HEK293 (cell line): ENCODE data around the gene DKK3.

Experiments used
- CTCF ChIA-PET: fragments of 350-600 bp; formaldehyde crosslinking; extraction: SDS; loops from one replicate; lab custom pipeline; 2021; ENCODE audit warnings: antibody characterized with exemption; lab: Yijun Ruan, JAX
- POLR2A ChIA-PET: fragments of 300-600 bp; formaldehyde crosslinking; extraction: SDS; loops from one replicate; lab custom pipeline; 2020; ENCODE audit warnings: antibody characterized with exemption, inconsistent platforms; lab: Yijun Ruan, JAX
- H3K27ac ChIP-seq: fragments of 200-500 bp; sonication (Bioruptor generic); 2 replicates; pipeline ENCODE4 v1.5.1; 2014; ENCODE audit warnings: low read depth, low read length, control low read depth, inconsistent platforms; ENCODE audit errors: extremely low read depth
- H3K36me3 ChIP-seq, 2 experiments: fragments of 200-500 bp in 1 of 2; sonication (Bioruptor generic) in 1 of 2; 1 replicate in 1 of 2; 2 replicates in 1 of 2; pipeline ENCODE4 v1.5.1; 2014 to 2017; ENCODE audit warnings: inconsistent platforms in 2 of 2, low read length in 2 of 2; ENCODE audit not compliant: control insufficient read depth in 2 of 2, insufficient read depth in 1 of 2
- H3K4me1 ChIP-seq: fragments of 200-500 bp; sonication (Bioruptor generic); 2 replicates; pipeline ENCODE4 v1.5.1; 2014; ENCODE audit warnings: mild to moderate bottlenecking, low read length, inconsistent platforms; ENCODE audit not compliant: control insufficient read depth, insufficient read depth
- H3K4me3 ChIP-seq: 2 replicates; pipeline ENCODE4 v1.5.1; 2011; ENCODE audit warnings: low read depth, mild to moderate bottlenecking, control low read depth, low read length, moderate library complexity
- H3K9me3 ChIP-seq: fragments of 200-500 bp; sonication (Bioruptor generic); 2 replicates; pipeline ENCODE4 v1.5.1; 2014; ENCODE audit warnings: low read depth, low read length, inconsistent platforms; ENCODE audit not compliant: control insufficient read depth, insufficient read depth
- FEZF1 ChIP-seq: fragments of 450-650 bp; formaldehyde crosslinking; IDR thresholded peaks from 2 replicates; pipeline ENCODE4 v1.5.1; 2016; ENCODE audit warnings: missing biosample characterization, missing genetic modification characterization
- GLIS2 ChIP-seq: fragments of 450-650 bp; formaldehyde crosslinking; IDR thresholded peaks from 2 replicates; pipeline ENCODE4 v1.5.1; 2016; ENCODE audit warnings: missing biosample characterization, missing genetic modification characterization
- MYNN ChIP-seq: fragments of 450-650 bp; formaldehyde crosslinking; IDR thresholded peaks from 2 replicates; pipeline ENCODE4 v1.5.1; 2016; ENCODE audit warnings: missing biosample characterization, missing genetic modification characterization, borderline replicate concordance
- OSR2 ChIP-seq: fragments of 450-650 bp; formaldehyde crosslinking; IDR thresholded peaks from 2 replicates; pipeline ENCODE4 v1.5.1; 2016; ENCODE audit warnings: missing biosample characterization, missing genetic modification characterization
- OVOL3 ChIP-seq: fragments of 450-650 bp; formaldehyde crosslinking; IDR thresholded peaks from 2 replicates; pipeline ENCODE4 v1.5.1; 2016; ENCODE audit warnings: missing biosample characterization, missing genetic modification characterization
- SP2 ChIP-seq: fragments of 450-650 bp; formaldehyde crosslinking; IDR thresholded peaks from 2 replicates; pipeline ENCODE4 v1.5.1; 2016; ENCODE audit warnings: missing biosample characterization, missing genetic modification characterization
- TRIM28 ChIP-seq: IDR thresholded peaks from 2 replicates; pipeline ENCODE4 v1.6.1; 2011; ENCODE audit warnings: low read length, control low read depth, borderline replicate concordance
- ZBTB48 ChIP-seq: fragments of 450-650 bp; formaldehyde crosslinking; IDR thresholded peaks from 2 replicates; pipeline ENCODE4 v1.5.1; 2016; ENCODE audit warnings: missing biosample characterization, missing genetic modification characterization
- ZNF138 ChIP-seq: fragments of 450-650 bp; formaldehyde crosslinking; IDR thresholded peaks from 2 replicates; pipeline ENCODE4 v1.5.1; 2016; ENCODE audit warnings: missing biosample characterization, missing genetic modification characterization, borderline replicate concordance
- ZNF146 ChIP-seq: fragments of 450-650 bp; formaldehyde crosslinking; IDR thresholded peaks from 2 replicates; pipeline ENCODE4 v1.5.1; 2016; ENCODE audit warnings: missing biosample characterization, missing genetic modification characterization
- ZNF19 ChIP-seq: fragments of 450-650 bp; formaldehyde crosslinking; IDR thresholded peaks from 2 replicates; pipeline ENCODE4; 2016; ENCODE audit warnings: missing biosample characterization, missing genetic modification characterization, low read depth
- ZNF274 ChIP-seq, 2 experiments: fragments of 200-500 bp in 1 of 2; fragments of 450-650 bp in 1 of 2; sonication (Bioruptor generic) in 1 of 2; formaldehyde crosslinking in 1 of 2; IDR thresholded peaks; 2 replicates each; pipeline versions ENCODE4 v1.5.1 to v1.6.1; 2014 to 2016; ENCODE audit warnings: borderline replicate concordance in 1 of 2, inconsistent platforms in 1 of 2, low read length in 1 of 2, missing biosample characterization in 1 of 2, missing genetic modification characterization in 1 of 2
- ZNF341 ChIP-seq: fragments of 450-650 bp; formaldehyde crosslinking; IDR thresholded peaks from 2 replicates; pipeline ENCODE4; 2016; ENCODE audit warnings: low read depth, missing biosample characterization, missing genetic modification characterization
- ZNF510 ChIP-seq: fragments of 450-650 bp; formaldehyde crosslinking; IDR thresholded peaks from 2 replicates; pipeline ENCODE4 v1.5.1; 2018; ENCODE audit warnings: mild to moderate bottlenecking, missing genetic modification characterization, missing biosample characterization; ENCODE audit not compliant: insufficient replicate concordance
- ZNF571 ChIP-seq: fragments of 450-650 bp; formaldehyde crosslinking; IDR thresholded peaks from 2 replicates; pipeline ENCODE4 v1.5.0; 2017; ENCODE audit warnings: missing biosample characterization, missing genetic modification characterization
- ZNF600 ChIP-seq: fragments of 450-650 bp; formaldehyde crosslinking; IDR thresholded peaks from 2 replicates; pipeline ENCODE4 v1.5.1; 2016; ENCODE audit warnings: missing biosample characterization, missing genetic modification characterization
- ZNF621 ChIP-seq: fragments of 450-650 bp; formaldehyde crosslinking; IDR thresholded peaks from 2 replicates; pipeline ENCODE4 v1.5.1; 2017; ENCODE audit warnings: missing biosample characterization, missing genetic modification characterization
- ZNF626 ChIP-seq: fragments of 450-650 bp; sonication (Bioruptor Pico); formaldehyde crosslinking; IDR thresholded peaks from 2 replicates; pipeline ENCODE4 v1.5.1; 2018; ENCODE audit warnings: missing biosample characterization, missing genetic modification characterization, inconsistent platforms
- ZNF664 ChIP-seq: fragments of 450-650 bp; formaldehyde crosslinking; IDR thresholded peaks from 2 replicates; pipeline ENCODE4 v1.5.1; 2016; ENCODE audit warnings: missing biosample characterization, missing genetic modification characterization
- ZXDB ChIP-seq: fragments of 450-650 bp; formaldehyde crosslinking; IDR thresholded peaks from 2 replicates; pipeline ENCODE4 v1.5.1; 2016; ENCODE audit warnings: missing biosample characterization, missing genetic modification characterization
- TF ChIP-seq, protein P1 (sequence below): fragments of 450-650 bp; formaldehyde crosslinking; IDR thresholded peaks from 2 replicates; pipeline ENCODE4 v1.5.1; 2017; ENCODE audit warnings: missing biosample characterization, missing genetic modification characterization
- TF ChIP-seq, protein P2 (sequence below): fragments of 450-650 bp; formaldehyde crosslinking; IDR thresholded peaks from 2 replicates; pipeline ENCODE4 v1.5.1; 2016; ENCODE audit warnings: missing biosample characterization, missing genetic modification characterization, low read depth
- TF ChIP-seq, protein P3 (sequence below): fragments of 450-650 bp; formaldehyde crosslinking; IDR thresholded peaks from 2 replicates; pipeline ENCODE4 v1.5.1; 2016; ENCODE audit warnings: missing biosample characterization, missing genetic modification characterization
- TF ChIP-seq, protein P4 (sequence below): fragments of 450-650 bp; formaldehyde crosslinking; IDR thresholded peaks from 2 replicates; pipeline ENCODE4 v1.5.1; 2017; ENCODE audit warnings: missing biosample characterization, missing genetic modification characterization
- TF ChIP-seq, protein P5 (sequence below): fragments of 450-650 bp; formaldehyde crosslinking; IDR thresholded peaks from 2 replicates; pipeline ENCODE4 v1.5.1; 2016; ENCODE audit warnings: missing biosample characterization, missing genetic modification characterization

The DKK3 gene

DNA sequence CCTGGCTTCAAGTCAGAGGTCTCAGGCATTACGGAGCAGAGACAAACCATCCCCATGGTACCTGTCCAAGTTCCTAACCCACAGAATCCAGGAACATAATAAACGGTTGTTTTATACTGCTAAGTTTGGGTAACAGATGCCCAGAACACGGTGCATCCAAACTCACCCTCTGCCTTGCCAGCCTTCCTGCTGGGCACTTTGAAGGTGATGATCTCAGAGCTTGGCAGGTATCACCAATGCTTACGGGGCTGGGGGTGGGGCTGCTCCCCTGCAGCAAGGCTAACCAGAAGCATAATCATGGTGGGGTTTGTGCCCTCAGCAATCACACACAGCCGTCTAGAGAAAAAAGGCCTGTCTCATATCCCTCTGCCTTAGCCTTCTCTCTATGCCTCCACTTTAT lies 27.1 kb downstream of the DKK3 start:
- TF ChIP-seq ZNF621 (tag by site-specific recombination) (no peak), MYNN (tag by site-specific recombination) (no peak), OVOL3 (no peak), ZBTB48 (tag by site-specific recombination) (no peak), ZNF146 (tag by site-specific recombination) (no peak), FEZF1 (tag by site-specific recombination) (no peak), ZNF510 (tag by site-specific recombination) (no peak), OSR2 (tag by site-specific recombination) (no peak), ZNF341 (tag by site-specific recombination) (no peak), ZNF138 (tag by site-specific recombination) (no peak), ZXDB (tag by site-specific recombination) (no peak), ZNF571 (tag by site-specific recombination) (no peak), GLIS2 (tag by site-specific recombination) (no peak), ZNF19 (tag by site-specific recombination) (no peak), ZNF626 (no peak), ZNF664 (no peak), ZNF274 (IDR thresholded peaks at IDR 0.05; ENCODE audit: low read length) (no peak), ZNF274 (tag by site-specific recombination; IDR thresholded peaks at IDR 0.05; ENCODE audit: borderline replicate concordance) (no peak)
- TF ChIP-seq, protein P1, sequence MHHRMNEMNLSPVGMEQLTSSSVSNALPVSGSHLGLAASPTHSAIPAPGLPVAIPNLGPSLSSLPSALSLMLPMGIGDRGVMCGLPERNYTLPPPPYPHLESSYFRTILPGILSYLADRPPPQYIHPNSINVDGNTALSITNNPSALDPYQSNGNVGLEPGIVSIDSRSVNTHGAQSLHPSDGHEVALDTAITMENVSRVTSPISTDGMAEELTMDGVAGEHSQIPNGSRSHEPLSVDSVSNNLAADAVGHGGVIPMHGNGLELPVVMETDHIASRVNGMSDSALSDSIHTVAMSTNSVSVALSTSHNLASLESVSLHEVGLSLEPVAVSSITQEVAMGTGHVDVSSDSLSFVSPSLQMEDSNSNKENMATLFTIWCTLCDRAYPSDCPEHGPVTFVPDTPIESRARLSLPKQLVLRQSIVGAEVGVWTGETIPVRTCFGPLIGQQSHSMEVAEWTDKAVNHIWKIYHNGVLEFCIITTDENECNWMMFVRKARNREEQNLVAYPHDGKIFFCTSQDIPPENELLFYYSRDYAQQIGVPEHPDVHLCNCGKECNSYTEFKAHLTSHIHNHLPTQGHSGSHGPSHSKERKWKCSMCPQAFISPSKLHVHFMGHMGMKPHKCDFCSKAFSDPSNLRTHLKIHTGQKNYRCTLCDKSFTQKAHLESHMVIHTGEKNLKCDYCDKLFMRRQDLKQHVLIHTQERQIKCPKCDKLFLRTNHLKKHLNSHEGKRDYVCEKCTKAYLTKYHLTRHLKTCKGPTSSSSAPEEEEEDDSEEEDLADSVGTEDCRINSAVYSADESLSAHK (tag by site-specific recombination): no peak
- TF ChIP-seq, protein P2, sequence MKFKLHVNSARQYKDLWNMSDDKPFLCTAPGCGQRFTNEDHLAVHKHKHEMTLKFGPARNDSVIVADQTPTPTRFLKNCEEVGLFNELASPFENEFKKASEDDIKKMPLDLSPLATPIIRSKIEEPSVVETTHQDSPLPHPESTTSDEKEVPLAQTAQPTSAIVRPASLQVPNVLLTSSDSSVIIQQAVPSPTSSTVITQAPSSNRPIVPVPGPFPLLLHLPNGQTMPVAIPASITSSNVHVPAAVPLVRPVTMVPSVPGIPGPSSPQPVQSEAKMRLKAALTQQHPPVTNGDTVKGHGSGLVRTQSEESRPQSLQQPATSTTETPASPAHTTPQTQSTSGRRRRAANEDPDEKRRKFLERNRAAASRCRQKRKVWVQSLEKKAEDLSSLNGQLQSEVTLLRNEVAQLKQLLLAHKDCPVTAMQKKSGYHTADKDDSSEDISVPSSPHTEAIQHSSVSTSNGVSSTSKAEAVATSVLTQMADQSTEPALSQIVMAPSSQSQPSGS (tag by site-specific recombination): no peak
- TF ChIP-seq, protein P3, sequence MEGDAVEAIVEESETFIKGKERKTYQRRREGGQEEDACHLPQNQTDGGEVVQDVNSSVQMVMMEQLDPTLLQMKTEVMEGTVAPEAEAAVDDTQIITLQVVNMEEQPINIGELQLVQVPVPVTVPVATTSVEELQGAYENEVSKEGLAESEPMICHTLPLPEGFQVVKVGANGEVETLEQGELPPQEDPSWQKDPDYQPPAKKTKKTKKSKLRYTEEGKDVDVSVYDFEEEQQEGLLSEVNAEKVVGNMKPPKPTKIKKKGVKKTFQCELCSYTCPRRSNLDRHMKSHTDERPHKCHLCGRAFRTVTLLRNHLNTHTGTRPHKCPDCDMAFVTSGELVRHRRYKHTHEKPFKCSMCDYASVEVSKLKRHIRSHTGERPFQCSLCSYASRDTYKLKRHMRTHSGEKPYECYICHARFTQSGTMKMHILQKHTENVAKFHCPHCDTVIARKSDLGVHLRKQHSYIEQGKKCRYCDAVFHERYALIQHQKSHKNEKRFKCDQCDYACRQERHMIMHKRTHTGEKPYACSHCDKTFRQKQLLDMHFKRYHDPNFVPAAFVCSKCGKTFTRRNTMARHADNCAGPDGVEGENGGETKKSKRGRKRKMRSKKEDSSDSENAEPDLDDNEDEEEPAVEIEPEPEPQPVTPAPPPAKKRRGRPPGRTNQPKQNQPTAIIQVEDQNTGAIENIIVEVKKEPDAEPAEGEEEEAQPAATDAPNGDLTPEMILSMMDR: no peak
- CTCF ChIA-PET: interaction anchor here (0.9 to 1.5 kb wide), 2 partner anchors 15 to 300 kb away, joined by 4 read pairs; no protein-coding TSS in a partner anchor

DNA sequence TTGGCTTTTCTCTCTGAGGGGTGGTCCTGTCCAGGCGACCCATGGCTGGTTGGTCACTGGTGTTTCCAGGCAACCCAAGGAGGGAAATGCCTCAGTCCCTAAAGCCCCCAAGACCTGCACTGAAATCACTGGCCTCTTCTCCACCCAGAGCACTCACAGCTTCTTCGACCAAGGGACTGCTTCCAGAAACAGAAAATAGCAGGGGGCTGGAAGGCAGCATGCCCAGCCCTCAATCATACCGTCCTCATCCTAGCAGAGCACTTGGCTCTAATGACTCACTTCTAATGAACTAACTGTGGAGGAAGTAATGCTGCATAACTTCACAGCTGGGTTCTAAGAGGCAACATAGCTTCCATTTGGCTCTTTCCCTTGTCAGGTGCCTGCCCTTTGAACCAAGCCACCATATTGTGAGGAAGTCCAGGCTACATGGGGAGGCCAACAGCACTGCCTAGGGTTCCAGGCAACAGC lies 27.6 kb downstream of the DKK3 start:
- ChIA-PET CTCF (interaction anchor here (0.5 to 1.5 kb wide), 3 partner anchors 14 to 301 kb away, joined by 4 read pairs; no protein-coding TSS in a partner anchor), POLR2A (no interaction called here)
- H3K36me3 ChIP-seq: no peaks in the 10 kb centered on the region
- H3K27ac ChIP-seq: no peak overlapping the region
- H3K4me3 ChIP-seq: no peak overlapping the region
- no peaks in the 10 kb centered on the region for H3K4me1 ChIP-seq
- H3K9me3 ChIP-seq: no peaks in the 10 kb centered on the region
- TF ChIP-seq ZNF600: no peak
- TF ChIP-seq, protein P4, sequence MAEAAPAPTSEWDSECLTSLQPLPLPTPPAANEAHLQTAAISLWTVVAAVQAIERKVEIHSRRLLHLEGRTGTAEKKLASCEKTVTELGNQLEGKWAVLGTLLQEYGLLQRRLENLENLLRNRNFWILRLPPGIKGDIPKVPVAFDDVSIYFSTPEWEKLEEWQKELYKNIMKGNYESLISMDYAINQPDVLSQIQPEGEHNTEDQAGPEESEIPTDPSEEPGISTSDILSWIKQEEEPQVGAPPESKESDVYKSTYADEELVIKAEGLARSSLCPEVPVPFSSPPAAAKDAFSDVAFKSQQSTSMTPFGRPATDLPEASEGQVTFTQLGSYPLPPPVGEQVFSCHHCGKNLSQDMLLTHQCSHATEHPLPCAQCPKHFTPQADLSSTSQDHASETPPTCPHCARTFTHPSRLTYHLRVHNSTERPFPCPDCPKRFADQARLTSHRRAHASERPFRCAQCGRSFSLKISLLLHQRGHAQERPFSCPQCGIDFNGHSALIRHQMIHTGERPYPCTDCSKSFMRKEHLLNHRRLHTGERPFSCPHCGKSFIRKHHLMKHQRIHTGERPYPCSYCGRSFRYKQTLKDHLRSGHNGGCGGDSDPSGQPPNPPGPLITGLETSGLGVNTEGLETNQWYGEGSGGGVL (tag by site-specific recombination): no peak
- TF ChIP-seq SP2 (tag by site-specific recombination): no peak
- TF ChIP-seq TRIM28: no peak
- TF ChIP-seq, protein P5, sequence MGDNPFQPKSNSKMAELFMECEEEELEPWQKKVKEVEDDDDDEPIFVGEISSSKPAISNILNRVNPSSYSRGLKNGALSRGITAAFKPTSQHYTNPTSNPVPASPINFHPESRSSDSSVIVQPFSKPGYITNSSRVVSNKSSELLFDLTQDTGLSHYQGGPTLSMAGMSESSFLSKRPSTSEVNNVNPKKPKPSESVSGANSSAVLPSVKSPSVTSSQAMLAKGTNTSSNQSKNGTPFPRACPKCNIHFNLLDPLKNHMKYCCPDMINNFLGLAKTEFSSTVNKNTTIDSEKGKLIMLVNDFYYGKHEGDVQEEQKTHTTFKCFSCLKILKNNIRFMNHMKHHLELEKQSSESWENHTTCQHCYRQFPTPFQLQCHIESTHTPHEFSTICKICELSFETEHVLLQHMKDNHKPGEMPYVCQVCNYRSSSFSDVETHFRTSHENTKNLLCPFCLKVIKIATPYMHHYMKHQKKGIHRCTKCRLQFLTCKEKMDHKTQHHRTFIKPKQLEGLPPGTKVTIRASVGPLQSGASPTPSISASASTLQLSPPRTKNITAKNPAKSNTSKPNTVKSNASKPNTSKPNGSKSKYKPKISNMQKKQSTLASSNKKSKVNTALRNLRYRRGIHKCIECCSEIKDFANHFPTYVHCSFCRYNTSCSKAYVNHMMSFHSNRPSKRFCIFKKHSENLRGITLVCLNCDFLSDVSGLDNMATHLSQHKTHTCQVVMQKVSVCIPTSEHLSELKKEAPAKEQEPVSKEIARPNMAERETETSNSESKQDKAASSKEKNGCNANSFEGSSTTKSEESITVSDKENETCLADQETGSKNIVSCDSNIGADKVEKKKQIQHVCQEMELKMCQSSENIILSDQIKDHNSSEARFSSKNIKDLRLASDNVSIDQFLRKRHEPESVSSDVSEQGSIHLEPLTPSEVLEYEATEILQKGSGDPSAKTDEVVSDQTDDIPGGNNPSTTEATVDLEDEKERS (tag by site-specific recombination): no peak

More for the DNA sequence above, 27.1 kb downstream of the DKK3 start:
- H3K9me3 ChIP-seq: no peaks in the 10 kb centered on the region
- no peak overlapping the region for H3K4me3 ChIP-seq
- H3K4me1 ChIP-seq: no peaks in the 10 kb centered on the region
- POLR2A ChIA-PET: interaction anchor here (0.6 kb wide), 1 partner anchor 302 kb away, joined by 8 read pairs; no protein-coding TSS in a partner anchor
- H3K36me3 ChIP-seq: no peaks in the 10 kb centered on the region
- no peak overlapping the region for H3K27ac ChIP-seq
